ENCODE measurements around the gene CCDC12.

CCDC12 gene

GRCh38 chr3:47006145-47006651 lies 29.7 kb upstream of the CCDC12 start:
- POLR2A ChIA-PET, result interaction anchor here (0.8 kb wide), 1 partner anchor 26 kb away, joined by 3 read pairs; no protein-coding TSS in a partner anchor
- CTCF ChIA-PET, result no interaction called here
- no peak for DNase-seq (ENCODE audit: extremely low spot score)
- TF ChIP-seq ARNT (IDR thresholded peaks at IDR 0.05), result no peak
- TF ChIP-seq SUZ12 (IDR thresholded peaks at IDR 0.05), result no peak
- TF ChIP-seq FOXM1 (IDR thresholded peaks at IDR 0.05; ENCODE audit: borderline replicate concordance), result no peak
- TF ChIP-seq HDGF (IDR thresholded peaks at IDR 0.05; ENCODE audit: borderline replicate concordance), result no peak
- TF ChIP-seq FOXA1 (IDR thresholded peaks at IDR 0.05), result no peak

- POLR2A ChIA-PET, result no interaction called here
- CTCF ChIA-PET, result no interaction called here
- no peak for TF ChIP-seq FOXM1 (IDR thresholded peaks at IDR 0.05; ENCODE audit: borderline replicate concordance)
- TF ChIP-seq PKNOX1 (IDR thresholded peaks at IDR 0.05), result no peak
- no peak for TF ChIP-seq TARDBP (IDR thresholded peaks at IDR 0.05)
- TF ChIP-seq SP1 (IDR thresholded peaks at IDR 0.05), result no peak
- no peak for TF ChIP-seq ARNT (IDR thresholded peaks at IDR 0.05)
- TF ChIP-seq FOXA1 (IDR thresholded peaks at IDR 0.05), result no peak
- TF ChIP-seq L3MBTL2 (conservative IDR thresholded peaks at IDR 0.05), result no peak
- TF ChIP-seq ZNF384 (IDR thresholded peaks at IDR 0.05), result no peak
- no peak for TF ChIP-seq FOXK2 (IDR thresholded peaks at IDR 0.05)
- TF ChIP-seq ELF4 (IDR thresholded peaks at IDR 0.05), result no peak
- TF ChIP-seq HDGF (IDR thresholded peaks at IDR 0.05; ENCODE audit: borderline replicate concordance), result no peak
These were observed 28.9 kb upstream of the CCDC12 start for GRCh38 chr3:47005212-47006144.

GRCh38 chr3:47004369-47005211 lies 28.0 kb upstream of the CCDC12 start:
- no peak for DNase-seq (ENCODE audit: extremely low spot score)
- TF ChIP-seq PKNOX1 (IDR thresholded peaks at IDR 0.05) (no peak), LEF1 (IDR thresholded peaks at IDR 0.05; ENCODE audit: borderline replicate concordance) (no peak), FOXA1 (IDR thresholded peaks at IDR 0.05) (no peak), HDGF (IDR thresholded peaks at IDR 0.05; ENCODE audit: borderline replicate concordance) (no peak), CTBP1 (IDR thresholded peaks at IDR 0.05; ENCODE audit: borderline replicate concordance) (no peak), ARNT (IDR thresholded peaks at IDR 0.05) (no peak), BHLHE40 (IDR thresholded peaks at IDR 0.05; ENCODE audit: borderline replicate concordance) (no peak), SUZ12 (IDR thresholded peaks at IDR 0.05) (no peak), NFRKB (IDR thresholded peaks at IDR 0.05) (no peak), FOXM1 (IDR thresholded peaks at IDR 0.05; ENCODE audit: borderline replicate concordance) (no peak), SP1 (IDR thresholded peaks at IDR 0.05) (no peak), ZNF384 (IDR thresholded peaks at IDR 0.05) (no peak), L3MBTL2 (conservative IDR thresholded peaks at IDR 0.05) (no peak), FOXK2 (IDR thresholded peaks at IDR 0.05) (no peak), ELF4 (IDR thresholded peaks at IDR 0.05) (no peak), TARDBP (IDR thresholded peaks at IDR 0.05) (no peak)
- ChIA-PET POLR2A (no interaction called here), CTCF (no interaction called here)

More at GRCh38 chr3:47005212-47006144, 28.9 kb upstream of the CCDC12 start:
- no peak for DNase-seq (ENCODE audit: extremely low spot score)

DNA sequence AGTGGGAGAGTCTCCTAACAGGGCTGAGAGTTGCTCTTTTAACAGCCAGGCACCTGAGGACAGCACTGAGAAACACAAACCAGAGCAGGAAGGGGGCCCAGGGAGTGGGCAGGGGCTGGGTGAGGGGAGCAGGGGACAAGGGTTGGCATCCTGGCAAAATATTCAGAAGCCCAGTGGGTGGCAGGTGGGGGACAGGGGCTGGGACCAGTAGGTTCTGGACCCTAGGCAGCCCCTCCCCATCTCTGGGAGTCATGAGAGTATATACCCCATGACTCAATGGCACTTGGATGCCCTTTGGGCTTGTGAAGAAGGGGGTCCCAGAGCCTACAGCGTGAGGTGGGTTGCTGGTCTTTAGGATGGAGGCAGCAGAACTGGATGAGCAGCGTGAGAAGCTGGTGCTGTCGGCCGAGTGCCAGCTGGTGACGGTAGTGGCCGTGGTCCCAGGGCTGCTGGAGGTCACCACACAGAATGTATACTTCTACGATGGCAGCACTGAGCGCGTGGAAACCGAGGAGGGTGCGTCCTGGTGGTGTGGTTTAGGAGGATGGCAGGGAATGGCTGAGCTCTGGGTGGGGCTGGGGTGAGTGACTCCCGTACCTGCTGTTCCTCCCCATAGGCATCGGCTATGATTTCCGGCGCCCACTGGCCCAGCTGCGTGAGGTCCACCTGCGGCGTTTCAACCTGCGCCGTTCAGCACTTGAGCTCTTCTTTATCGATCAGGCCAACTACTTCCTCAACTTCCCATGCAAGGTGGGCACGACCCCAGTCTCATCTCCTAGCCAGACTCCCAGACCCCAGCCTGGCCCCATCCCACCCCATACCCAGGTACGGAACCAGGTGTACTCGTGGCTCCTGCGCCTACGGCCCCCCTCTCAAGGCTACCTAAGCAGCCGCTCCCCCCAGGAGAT lies 27.2 kb upstream of the CCDC12 start:
- POLR2A ChIA-PET, result no interaction called here
- TF ChIP-seq ZNF384 (IDR thresholded peaks at IDR 0.05), result no peak
- DNase-seq (ENCODE audit: extremely low spot score), result no peak
- CTCF ChIA-PET, result no interaction called here

GRCh38 chr3:47003056-47003410 lies 26.5 kb upstream of the CCDC12 start:
- POLR2A ChIA-PET, result no interaction called here
- TF ChIP-seq FOXK2 (IDR thresholded peaks at IDR 0.05) (no peak), ELF4 (IDR thresholded peaks at IDR 0.05) (no peak), FOXM1 (IDR thresholded peaks at IDR 0.05; ENCODE audit: borderline replicate concordance) (no peak), NFRKB (IDR thresholded peaks at IDR 0.05) (no peak), SP1 (IDR thresholded peaks at IDR 0.05) (no peak), SUZ12 (IDR thresholded peaks at IDR 0.05) (no peak), L3MBTL2 (conservative IDR thresholded peaks at IDR 0.05) (no peak), ZNF384 (IDR thresholded peaks at IDR 0.05) (no peak), HDGF (IDR thresholded peaks at IDR 0.05; ENCODE audit: borderline replicate concordance) (no peak), BHLHE40 (IDR thresholded peaks at IDR 0.05; ENCODE audit: borderline replicate concordance) (no peak), LEF1 (IDR thresholded peaks at IDR 0.05; ENCODE audit: borderline replicate concordance) (no peak), CTBP1 (IDR thresholded peaks at IDR 0.05; ENCODE audit: borderline replicate concordance) (no peak), PKNOX1 (IDR thresholded peaks at IDR 0.05) (no peak), ARNT (IDR thresholded peaks at IDR 0.05) (no peak), TARDBP (IDR thresholded peaks at IDR 0.05) (no peak), FOXA1 (IDR thresholded peaks at IDR 0.05) (no peak)
- DNase-seq (ENCODE audit: extremely low spot score), result no peak
- CTCF ChIA-PET, result no interaction called here
